CD8-positive, alpha-beta memory T cell (primary cell): ENCODE data around the gene FRMD8. TPM values are rescaled to one million over a fixed set of nuclear protein-coding genes. Genes with fewer than 3 reads are reported as not detected.

Experiments used
- CTCF ChIA-PET: fragments of 350-600 bp; sonication (Branson Sonifier 250); formaldehyde crosslinking; loops from one replicate; lab custom pipeline; 2021; ENCODE audit warnings: antibody characterized with exemption; lab: Charles Lee
- POLR2A ChIA-PET: fragments of 350-600 bp; sonication (Branson Sonifier 250); formaldehyde crosslinking; loops from one replicate; lab custom pipeline; 2021; ENCODE audit warnings: antibody characterized with exemption; lab: Charles Lee
- DNase-seq, 5 donors: peaks; one replicate each; pipeline versions ENCODE4 v3.0.0 to v3.0.0-alpha.2; 2020 to 2022; ENCODE audit warnings: mixed read lengths in 1 of 5
- H3K27ac ChIP-seq: one replicate; pipeline ENCODE4 v1.7.0; 2013; ENCODE audit warnings: low read depth, mild to moderate bottlenecking, low read length, moderate library complexity
- H3K27me3 ChIP-seq: 2 replicates; pipeline ENCODE4 v1.7.0; 2013; ENCODE audit warnings: low read length, mild to moderate bottlenecking; ENCODE audit not compliant: insufficient read depth, poor library complexity, severe bottlenecking
- H3K36me3 ChIP-seq: 2 replicates; pipeline ENCODE4 v1.7.0; 2013; ENCODE audit warnings: mild to moderate bottlenecking, low read length, moderate library complexity; ENCODE audit not compliant: insufficient read depth
- H3K4me1 ChIP-seq: 2 replicates; pipeline ENCODE4 v1.7.0; 2013; ENCODE audit warnings: mild to moderate bottlenecking, low read length, moderate library complexity; ENCODE audit not compliant: insufficient read depth
- H3K4me3 ChIP-seq: 2 replicates; pipeline ENCODE4 v1.7.0; 2013; ENCODE audit warnings: mild to moderate bottlenecking, low read length
- H3K9me3 ChIP-seq: 2 replicates; pipeline ENCODE4 v1.7.0; 2013; ENCODE audit warnings: mild to moderate bottlenecking, low read length
- H3K27ac Mint-ChIP-seq, 8 donors: one replicate each; pipeline ENCODE4 v1.8.0; 2020 to 2021; ENCODE audit warnings: mixed read lengths in 8 of 8, mild to moderate bottlenecking in 6 of 8, inconsistent platforms in 3 of 8, moderate library complexity in 3 of 8
- H3K27me3 Mint-ChIP-seq, 2 donors: one replicate each; pipeline ENCODE4 v1.8.0; 2020 to 2021; ENCODE audit warnings: mixed read lengths in 2 of 2, mild to moderate bottlenecking in 1 of 2, moderate library complexity in 1 of 2
- H3K36me3 Mint-ChIP-seq, 3 donors: one replicate each; pipeline ENCODE4 v1.8.0; 2020 to 2021; ENCODE audit warnings: mixed read lengths in 3 of 3, inconsistent platforms in 1 of 3, mild to moderate bottlenecking in 1 of 3
- H3K4me1 Mint-ChIP-seq, 3 donors: one replicate each; pipeline ENCODE4 v1.8.0; 2020 to 2021; ENCODE audit warnings: mixed read lengths in 3 of 3, inconsistent platforms in 1 of 3, mild to moderate bottlenecking in 1 of 3
- H3K4me3 Mint-ChIP-seq, 7 donors: one replicate each; pipeline ENCODE4 v1.8.0; 2020 to 2021; ENCODE audit warnings: mixed read lengths in 7 of 7, mild to moderate bottlenecking in 6 of 7, moderate library complexity in 4 of 7, inconsistent platforms in 2 of 7
- H3K9me3 Mint-ChIP-seq, 5 donors: one replicate each; pipeline ENCODE4 v1.8.0; 2020 to 2022; ENCODE audit warnings: mixed read lengths in 5 of 5, mild to moderate bottlenecking in 3 of 5, moderate library complexity in 2 of 5, inconsistent platforms in 1 of 5
- polyA plus RNA-seq: library from polyadenylated mRNA; unstranded; fragments of 300-500 nt; fragmentation: Illumina TruSeq; gene quantifications from one replicate; pipeline ENCODE4 v1.2.3, GENCODE V29; 2021
- total RNA-seq, 2 experiments: library from RNA; stranded (reverse); gene quantifications; one replicate each; pipeline ENCODE4 v1.2.3, GENCODE V29; 2021

FRMD8 gene
- total and polyA plus RNA-seq, 3 experiments from 2014 or later: 44.9 to 60.6 (median 49.8) TPM

DNA sequence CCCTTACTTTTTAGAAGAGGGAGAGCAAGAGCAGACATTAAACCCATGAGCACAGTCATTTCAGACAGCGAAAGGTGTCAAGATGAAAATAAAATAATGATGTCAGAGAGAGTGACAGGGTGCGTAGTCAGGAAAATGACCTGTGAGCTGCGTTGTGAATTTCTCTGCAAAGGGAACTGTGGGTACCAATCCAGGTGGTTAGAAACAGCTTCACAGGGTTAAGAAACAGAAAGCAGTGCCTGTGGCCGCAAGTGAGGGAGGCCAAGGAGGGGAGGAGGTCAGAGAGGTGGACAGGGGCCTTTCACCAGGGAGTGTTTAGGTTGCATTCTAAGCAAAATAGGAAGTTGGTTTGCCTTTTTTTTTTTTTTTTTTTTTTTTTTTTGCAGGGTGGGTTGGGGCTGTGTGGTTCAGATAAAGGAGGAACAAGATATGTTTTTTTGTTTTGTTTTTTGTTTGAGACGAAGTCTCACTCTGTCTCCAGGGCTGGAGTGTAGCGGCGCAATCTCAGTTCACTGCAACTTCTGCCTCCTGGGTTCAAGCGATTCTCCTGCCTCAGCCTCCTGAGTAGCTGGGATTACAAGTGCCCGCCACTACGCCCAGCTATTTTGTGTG is 24.0 kb upstream of the FRMD8 start:
- H3K27me3 ChIP-seq: no peaks in the 10 kb centered on the region
- H3K4me1 Mint-ChIP-seq: peaks cover 0 to 7% (median 0%) of the 10 kb centered on the region in 3 donors
- no peak for DNase-seq
- CTCF ChIA-PET: no interaction called here
- H3K9me3 Mint-ChIP-seq: no peaks in the 10 kb centered on the region
- H3K27ac ChIP-seq: peak overlapping the region; percentile 1
- H3K9me3 ChIP-seq: no peaks in the 10 kb centered on the region
- H3K36me3 Mint-ChIP-seq: no peaks in the 10 kb centered on the region
- no peak overlapping the region for H3K4me3 ChIP-seq
- no peaks in the 10 kb centered on the region for H3K27me3 Mint-ChIP-seq
- no peaks in the 10 kb centered on the region for H3K4me1 ChIP-seq
- H3K27ac Mint-ChIP-seq: no peak overlapping the region
- H3K36me3 ChIP-seq: no peaks in the 10 kb centered on the region
- POLR2A ChIA-PET: no interaction called here
- no peak overlapping the region for H3K4me3 Mint-ChIP-seq

DNA sequence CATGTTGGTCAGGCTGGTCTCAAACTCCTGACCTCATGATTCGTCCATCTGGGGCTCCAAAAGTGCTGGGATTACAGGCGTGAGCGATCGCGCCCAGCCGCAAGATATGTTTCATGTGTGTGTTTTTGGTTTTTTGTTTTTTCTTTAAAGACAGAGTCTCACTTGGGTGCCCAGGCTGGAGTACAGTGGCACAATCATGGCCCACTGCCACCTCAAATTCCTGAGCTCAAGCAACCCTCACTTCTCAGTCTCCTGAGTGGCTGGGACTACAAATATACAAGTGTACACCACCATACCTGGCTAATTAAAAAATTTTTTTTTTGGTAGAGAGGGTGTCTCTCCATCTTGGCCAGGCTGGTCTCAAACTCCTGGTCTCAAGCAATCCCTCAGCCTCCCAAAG is 23.5 kb upstream of the FRMD8 start:
- DNase-seq: no peak
- ChIA-PET POLR2A (no interaction called here), CTCF (interaction anchor here (1.2 kb wide), 1 partner anchor 16 kb away, joined by 3 read pairs; no protein-coding TSS in a partner anchor)
- Mint-ChIP-seq H3K9me3 (no peaks in the 10 kb centered on the region), H3K36me3 (no peaks in the 10 kb centered on the region), H3K4me3 (no peak overlapping the region), H3K27ac (no peak overlapping the region), H3K4me1 (peaks cover 0 to 7% (median 0%) of the 10 kb centered on the region in 3 donors), H3K27me3 (no peaks in the 10 kb centered on the region)
- no peak overlapping the region for H3K4me3 ChIP-seq
- no peaks in the 10 kb centered on the region for H3K4me1 ChIP-seq
- H3K36me3 ChIP-seq: no peaks in the 10 kb centered on the region
- H3K27ac ChIP-seq: peak overlapping the region; percentile 1
- no peaks in the 10 kb centered on the region for H3K27me3 ChIP-seq
- no peaks in the 10 kb centered on the region for H3K9me3 ChIP-seq

GRCh38 chr11:65363770-65364169 is 22.7 kb upstream of the FRMD8 start:
- no peak overlapping the region for H3K27ac Mint-ChIP-seq
- H3K27me3 Mint-ChIP-seq: no peaks in the 10 kb centered on the region
- ChIA-PET POLR2A (no interaction called here), CTCF (interaction anchor here (0.8 to 1.2 kb wide), 2 partner anchors 17 to 147 kb away, joined by 3 read pairs; no protein-coding TSS in a partner anchor)
- H3K9me3 ChIP-seq: no peaks in the 10 kb centered on the region
- no peaks in the 10 kb centered on the region for H3K36me3 ChIP-seq
- peaks cover 0 to 7% (median 0%) of the 10 kb centered on the region in 3 donors for H3K4me1 Mint-ChIP-seq
- no peaks in the 10 kb centered on the region for H3K4me1 ChIP-seq
- H3K4me3 Mint-ChIP-seq: no peak overlapping the region
- no peak overlapping the region for H3K27ac ChIP-seq
- H3K36me3 Mint-ChIP-seq: no peaks in the 10 kb centered on the region
- no peak for DNase-seq
- no peaks in the 10 kb centered on the region for H3K27me3 ChIP-seq
- H3K9me3 Mint-ChIP-seq: no peaks in the 10 kb centered on the region
- H3K4me3 ChIP-seq: no peak overlapping the region

GRCh38 chr11:65366340-65366773 is 20.1 kb upstream of the FRMD8 start:
- no peak overlapping the region for H3K27ac ChIP-seq
- DNase-seq: peak in 4 of 5 donors; percentile 22 to 61 (median 60)
- no peaks in the 10 kb centered on the region for H3K27me3 ChIP-seq
- H3K36me3 ChIP-seq: no peaks in the 10 kb centered on the region
- Mint-ChIP-seq H3K4me1 (peaks cover 0 to 7% (median 0%) of the 10 kb centered on the region in 3 donors), H3K27ac (no peak overlapping the region), H3K4me3 (no peak overlapping the region), H3K27me3 (no peaks in the 10 kb centered on the region), H3K36me3 (no peaks in the 10 kb centered on the region), H3K9me3 (no peaks in the 10 kb centered on the region)
- ChIA-PET POLR2A (no interaction called here), CTCF (interaction anchor here (0.8 to 4.1 kb wide), 8 partner anchors 13 to 226 kb away, joined by 3 to 13 read pairs (median 3); no protein-coding TSS in a partner anchor)
- H3K9me3 ChIP-seq: no peaks in the 10 kb centered on the region
- H3K4me3 ChIP-seq: no peak overlapping the region
- H3K4me1 ChIP-seq: no peaks in the 10 kb centered on the region

GRCh38 chr11:65370659-65371049 is 15.8 kb upstream of the FRMD8 start:
- Histone ChIP-seq H3K36me3 (no peaks in the 10 kb centered on the region), H3K27ac (peak overlapping the region; percentile 24), H3K9me3 (no peaks in the 10 kb centered on the region), H3K4me3 (no peak overlapping the region), H3K27me3 (no peaks in the 10 kb centered on the region), H3K4me1 (no peaks in the 10 kb centered on the region)
- ChIA-PET CTCF (interaction anchor here (1.7 to 3.8 kb wide), 2 partner anchors 11 to 139 kb away, joined by 4 to 18 read pairs; no protein-coding TSS in a partner anchor), POLR2A (no interaction called here)
- H3K4me1 Mint-ChIP-seq: peaks cover 0 to 3% (median 0%) of the 10 kb centered on the region in 3 donors
- H3K36me3 Mint-ChIP-seq: no peaks in the 10 kb centered on the region
- H3K27ac Mint-ChIP-seq: peak overlapping the region in 1 of 8 donors; percentile 42
- no peaks in the 10 kb centered on the region for H3K9me3 Mint-ChIP-seq
- DNase-seq: no peak
- no peaks in the 10 kb centered on the region for H3K27me3 Mint-ChIP-seq
- no peak overlapping the region for H3K4me3 Mint-ChIP-seq

GRCh38 chr11:65373839-65374580 is 12.4 kb upstream of the FRMD8 start:
- CTCF ChIA-PET: interaction anchor here (0.8 to 2.9 kb wide), 7 partner anchors 8 to 137 kb away, joined by 3 to 8 read pairs (median 3); partner anchors contain the start of gene FRMD8
- Mint-ChIP-seq H3K9me3 (no peaks in the 10 kb centered on the region), H3K27ac (peak overlapping the region in 1 of 8 donors; percentile 43), H3K4me3 (no peak overlapping the region), H3K36me3 (peaks cover 0 to 6% (median 0%) of the 10 kb centered on the region in 3 donors), H3K27me3 (no peaks in the 10 kb centered on the region), H3K4me1 (no peaks in the 10 kb centered on the region)
- Histone ChIP-seq H3K4me1 (no peaks in the 10 kb centered on the region), H3K36me3 (no peaks in the 10 kb centered on the region), H3K9me3 (no peaks in the 10 kb centered on the region), H3K27ac (no peak overlapping the region), H3K4me3 (no peak overlapping the region), H3K27me3 (no peaks in the 10 kb centered on the region)
- POLR2A ChIA-PET: no interaction called here
- DNase-seq: no peak

DNA sequence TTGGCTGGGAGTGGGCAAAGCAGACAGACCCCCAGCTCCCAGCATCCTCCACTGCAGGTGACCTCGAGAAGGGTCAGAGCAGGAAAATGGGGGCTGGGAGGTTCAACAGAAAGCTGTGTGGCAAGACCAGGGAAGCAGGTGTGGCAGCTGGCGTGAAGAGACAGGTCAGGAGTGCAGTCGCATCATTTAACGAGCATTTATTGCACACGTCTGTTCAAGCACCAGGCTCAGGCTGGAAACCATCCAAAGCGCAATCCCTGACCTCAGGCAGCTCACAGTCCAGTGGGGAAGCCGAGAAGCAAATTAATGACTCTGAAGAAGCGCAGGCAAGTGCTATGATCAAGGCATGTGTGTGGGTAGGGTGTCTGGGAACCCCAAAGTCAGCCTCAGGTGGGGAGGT is 11.4 kb upstream of the FRMD8 start:
- Mint-ChIP-seq H3K27me3 (no peaks in the 10 kb centered on the region), H3K4me3 (no peak overlapping the region), H3K9me3 (no peaks in the 10 kb centered on the region), H3K27ac (peak overlapping the region in 2 of 8 donors; percentile 44 to 72), H3K36me3 (peaks cover 0 to 10% (median 0%) of the 10 kb centered on the region in 3 donors), H3K4me1 (peaks cover 0 to 1% (median 0%) of the 10 kb centered on the region in 3 donors)
- H3K4me3 ChIP-seq: no peak overlapping the region
- H3K9me3 ChIP-seq: no peaks in the 10 kb centered on the region
- H3K4me1 ChIP-seq: no peaks in the 10 kb centered on the region
- no peaks in the 10 kb centered on the region for H3K27me3 ChIP-seq
- ChIA-PET CTCF (interaction anchor here (1.1 to 2.9 kb wide), 4 partner anchors 12 to 136 kb away, joined by 3 to 8 read pairs (median 4); partner anchors contain the start of gene FRMD8), POLR2A (interaction anchor here (0.5 kb wide), 1 partner anchor 58 kb away, joined by 6 read pairs; no protein-coding TSS in a partner anchor)
- no peak for DNase-seq
- H3K36me3 ChIP-seq: no peaks in the 10 kb centered on the region
- no peak overlapping the region for H3K27ac ChIP-seq
